B cell (primary cell): Measurements from ENCODE around the gene KIF26B. TPM values are rescaled to one million over a fixed set of nuclear protein-coding genes. Genes with fewer than 3 reads are reported as not detected.

Experiments
- ATAC-seq: fragments of 200-7000 bp; cut with Tn5 transposase; one replicate; pipeline ENCODE4 v1.10.0; 2021; ENCODE audit warnings: low read depth, mild to moderate bottlenecking, moderate number of reproducible peaks, moderate library complexity
- CTCF ChIA-PET: fragments of 350-600 bp; sonication (Branson Sonifier 250); formaldehyde crosslinking; loops from one replicate; lab custom pipeline; 2021; ENCODE audit warnings: antibody characterized with exemption, inconsistent platforms; lab: Charles Lee
- POLR2A ChIA-PET: fragments of 350-600 bp; sonication (Branson Sonifier 250); formaldehyde crosslinking; loops from one replicate; lab custom pipeline; 2021; ENCODE audit warnings: antibody characterized with exemption; lab: Charles Lee
- DNase-seq: peaks from one replicate; pipeline ENCODE4 v3.0.0; 2013
- H2AFZ ChIP-seq: 2 replicates; pipeline ENCODE4 v1.6.1; 2012; ENCODE audit warnings: mild to moderate bottlenecking, low read depth, low read length; ENCODE audit not compliant: insufficient read depth, poor library complexity, severe bottlenecking
- H3K27ac ChIP-seq, 2 donors: 1 replicate in 1 of 2; 2 replicates in 1 of 2; pipeline ENCODE4 v1.5.1; 2012 to 2013; ENCODE audit warnings: low read length in 2 of 2, mild to moderate bottlenecking in 2 of 2, moderate library complexity in 1 of 2
- H3K27me3 ChIP-seq, 4 experiments: fragments of 200-600 bp in 1 of 4; sonication (generic) in 1 of 4; replicated peaks in 1 of 4; 1 replicate in 2 of 4; 2 replicates in 2 of 4; pipeline versions ENCODE4 v1.6.1 to v1.7.0; 2013 to 2016; ENCODE audit warnings: low read length in 3 of 4, mild to moderate bottlenecking in 2 of 4, mixed read lengths in 1 of 4, moderate library complexity in 1 of 4; ENCODE audit not compliant: insufficient read depth in 4 of 4, control insufficient read depth in 3 of 4; ENCODE audit errors: control extremely low read depth in 1 of 4
- H3K36me3 ChIP-seq, 2 experiments: replicated peaks in 1 of 2; 1 replicate in 1 of 2; 2 replicates in 1 of 2; pipeline versions ENCODE4 v1.6.1 to v1.7.1; 2013; ENCODE audit warnings: low read length in 1 of 2; ENCODE audit not compliant: insufficient read depth in 2 of 2, control insufficient read depth in 1 of 2; ENCODE audit errors: control extremely low read depth in 1 of 2, extremely low read depth in 1 of 2
- H3K4me1 ChIP-seq, 2 donors: fragments of 200-600 bp in 1 of 2; sonication (generic) in 1 of 2; 1 replicate in 1 of 2; 2 replicates in 1 of 2; pipeline versions ENCODE4 v1.5.1 to v1.6.1; 2013 to 2017; ENCODE audit warnings: low read length in 2 of 2; ENCODE audit not compliant: control insufficient read depth in 2 of 2, insufficient read depth in 2 of 2
- H3K4me2 ChIP-seq: replicated peaks from 2 replicates; pipeline ENCODE3; 2012; ENCODE audit warnings: mild to moderate bottlenecking, low read depth, low read length; ENCODE audit not compliant: poor library complexity, severe bottlenecking
- H3K4me3 ChIP-seq, 5 experiments: fragments of 200-600 bp in 1 of 5; sonication (generic) in 1 of 5; 1 replicate in 3 of 5; 2 replicates in 2 of 5; pipeline versions ENCODE4 v1.5.1 to v1.7.0; 2011 to 2016; ENCODE audit warnings: low read length in 4 of 5, mild to moderate bottlenecking in 4 of 5, low read depth in 2 of 5, control low read depth in 1 of 5, moderate library complexity in 1 of 5; ENCODE audit not compliant: insufficient read depth in 1 of 5; ENCODE audit errors: control extremely low read depth in 1 of 5, extremely low read depth in 1 of 5
- H3K79me2 ChIP-seq: fragments of 200-600 bp; sonication (generic); one replicate; pipeline ENCODE4 v1.6.0; 2016; ENCODE audit warnings: low read length; ENCODE audit not compliant: control insufficient read depth, insufficient read depth
- H3K9ac ChIP-seq: fragments of 200-600 bp; sonication (generic); 2 replicates; pipeline ENCODE4 v1.6.1; 2017; ENCODE audit warnings: mild to moderate bottlenecking, low read length, moderate library complexity
- H3K9me3 ChIP-seq, 3 donors: one replicate each; pipeline versions ENCODE4 v1.6.1 to v1.7.1; 2013; ENCODE audit warnings: low read length in 2 of 3; ENCODE audit not compliant: control insufficient read depth in 2 of 3, insufficient read depth in 1 of 3; ENCODE audit errors: control extremely low read depth in 1 of 3
- H4K20me1 ChIP-seq: 2 replicates; pipeline ENCODE4 v1.6.0; 2012; ENCODE audit warnings: mild to moderate bottlenecking, low read length; ENCODE audit not compliant: insufficient read depth, control insufficient read depth, poor library complexity, severe bottlenecking
- H3K27ac Mint-ChIP-seq: one replicate; pipeline ENCODE4 v1.8.0; 2021; ENCODE audit warnings: mixed read lengths
- H3K27me3 Mint-ChIP-seq: one replicate; pipeline ENCODE4 v1.8.0; 2021; ENCODE audit warnings: mixed read lengths
- H3K4me1 Mint-ChIP-seq: one replicate; pipeline ENCODE4 v1.8.0; 2021; ENCODE audit warnings: mixed read lengths
- H3K4me3 Mint-ChIP-seq: one replicate; pipeline ENCODE4 v1.8.0; 2021; ENCODE audit warnings: mixed read lengths
- H3K9me3 Mint-ChIP-seq: one replicate; pipeline ENCODE4 v1.8.0; 2022; ENCODE audit warnings: mixed read lengths; ENCODE audit not compliant: insufficient read depth
- EZH2 ChIP-seq: IDR thresholded peaks from 2 replicates; pipeline ENCODE4 v1.6.1; 2012; ENCODE audit warnings: borderline replicate concordance, low read depth, mild to moderate bottlenecking, moderate library complexity, low read length; ENCODE audit not compliant: insufficient read depth, poor library complexity, severe bottlenecking
- WGBS: methylation state at CpG from one replicate; pipeline ENCODE4 v1.1.5; 2013; ENCODE audit warnings: missing lambda C conversion rate; ENCODE audit not compliant: insufficient coverage; 5-methylcytosine and 5-hydroxymethylcytosine counted together
- intact Hi-C: fragments of 100-400 bp; cut with micrococcal nuclease; formaldehyde crosslinking; loops from one replicate; pipeline ENCODE4 v1.10.0; 2022
- polyA plus RNA-seq: library from polyadenylated mRNA; depleted of rRNA; stranded (reverse); fragments of >200 nt; gene quantifications from 2 replicates; pipeline ENCODE4 v1.2.3, GENCODE V29; 2012
- total RNA-seq, 2 donors: library from RNA; stranded (reverse); fragments of 120-200 nt in 1 of 2; gene quantifications; 1 replicate in 1 of 2; 2 replicates in 1 of 2; pipeline versions ENCODE4 v1.2.3 to v1.2.4, GENCODE V29; 2013 to 2022
- TF ChIP-seq, protein P1 (sequence below): fragments of 200-600 bp; IDR thresholded peaks from one replicate; pipeline ENCODE4 v1.8.0; 2022; ENCODE audit warnings: antibody characterized with exemption, mild to moderate bottlenecking

KIF26B gene
- total and polyA plus RNA-seq, 2 donors (not counting 1 experiment from before 2014, with no cell fraction given), result 0.62 TPM; not detected in 1

DNA sequence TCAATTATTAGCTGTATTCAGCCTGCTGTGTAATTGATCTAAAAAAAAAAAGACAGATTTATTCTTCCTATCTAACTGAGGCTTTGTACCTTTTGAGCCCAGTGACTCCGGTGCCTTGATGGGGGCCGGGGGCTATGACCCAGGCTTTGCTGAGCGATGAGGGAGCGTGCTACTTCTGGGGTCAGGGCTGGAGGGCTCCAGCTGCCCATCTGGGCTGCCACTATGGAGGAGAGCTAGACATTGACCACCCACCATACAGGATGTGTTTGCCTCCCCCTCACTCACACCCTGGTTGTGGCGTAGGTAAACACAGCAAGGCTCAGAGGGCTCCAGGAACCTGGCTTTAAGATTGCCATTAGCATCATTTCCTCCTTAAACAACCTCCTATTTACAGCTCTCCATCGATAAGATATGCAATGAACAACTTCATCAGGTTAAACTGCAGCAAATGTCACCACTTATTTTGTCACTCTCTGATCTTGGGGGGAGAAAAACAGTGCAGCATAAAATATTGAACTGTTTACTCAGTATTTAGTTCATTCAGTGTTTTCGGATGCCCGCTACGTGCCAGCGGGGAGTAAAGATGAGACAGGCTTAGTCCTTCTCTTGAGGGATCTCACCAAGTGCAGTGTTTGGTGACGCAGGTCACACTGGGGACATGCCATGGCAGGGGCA, 231.6 kb downstream of the KIF26B start:
- no peaks in the 10 kb centered on the region for H3K36me3 ChIP-seq
- no peak overlapping the region for H2AFZ ChIP-seq
- CTCF ChIA-PET, result no interaction called here
- no peaks in the 10 kb centered on the region for H3K79me2 ChIP-seq
- H3K4me3 Mint-ChIP-seq, result no peak overlapping the region
- no peaks in the 10 kb centered on the region for H3K4me1 Mint-ChIP-seq
- no peaks in the 10 kb centered on the region for H3K4me1 ChIP-seq
- ATAC-seq (no peak), DNase-seq (no peak)
- no peak overlapping the region for H3K27ac Mint-ChIP-seq
- peaks cover 0 to 3% (median 0%) of the 10 kb centered on the region in 4 experiments for H3K27me3 ChIP-seq
- POLR2A ChIA-PET, result no interaction called here
- peaks cover 11% of the 10 kb centered on the region for H3K27me3 Mint-ChIP-seq
- intact Hi-C loops, result no loop called here
- no peak overlapping the region for H3K27ac ChIP-seq
- WGBS, result 86% methylated on average over 10 of the region's 11 CpGs
- no peak overlapping the region for H3K9ac ChIP-seq
- TF ChIP-seq, protein P1, sequence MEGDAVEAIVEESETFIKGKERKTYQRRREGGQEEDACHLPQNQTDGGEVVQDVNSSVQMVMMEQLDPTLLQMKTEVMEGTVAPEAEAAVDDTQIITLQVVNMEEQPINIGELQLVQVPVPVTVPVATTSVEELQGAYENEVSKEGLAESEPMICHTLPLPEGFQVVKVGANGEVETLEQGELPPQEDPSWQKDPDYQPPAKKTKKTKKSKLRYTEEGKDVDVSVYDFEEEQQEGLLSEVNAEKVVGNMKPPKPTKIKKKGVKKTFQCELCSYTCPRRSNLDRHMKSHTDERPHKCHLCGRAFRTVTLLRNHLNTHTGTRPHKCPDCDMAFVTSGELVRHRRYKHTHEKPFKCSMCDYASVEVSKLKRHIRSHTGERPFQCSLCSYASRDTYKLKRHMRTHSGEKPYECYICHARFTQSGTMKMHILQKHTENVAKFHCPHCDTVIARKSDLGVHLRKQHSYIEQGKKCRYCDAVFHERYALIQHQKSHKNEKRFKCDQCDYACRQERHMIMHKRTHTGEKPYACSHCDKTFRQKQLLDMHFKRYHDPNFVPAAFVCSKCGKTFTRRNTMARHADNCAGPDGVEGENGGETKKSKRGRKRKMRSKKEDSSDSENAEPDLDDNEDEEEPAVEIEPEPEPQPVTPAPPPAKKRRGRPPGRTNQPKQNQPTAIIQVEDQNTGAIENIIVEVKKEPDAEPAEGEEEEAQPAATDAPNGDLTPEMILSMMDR, result no peak
- TF ChIP-seq EZH2, result no peak
- H3K4me3 ChIP-seq, result no peak overlapping the region
- H3K4me2 ChIP-seq, result no peak overlapping the region
- H4K20me1 ChIP-seq, result no peaks in the 10 kb centered on the region
- no peaks in the 10 kb centered on the region for H3K9me3 Mint-ChIP-seq
- H3K9me3 ChIP-seq, result no peaks in the 10 kb centered on the region

DNA sequence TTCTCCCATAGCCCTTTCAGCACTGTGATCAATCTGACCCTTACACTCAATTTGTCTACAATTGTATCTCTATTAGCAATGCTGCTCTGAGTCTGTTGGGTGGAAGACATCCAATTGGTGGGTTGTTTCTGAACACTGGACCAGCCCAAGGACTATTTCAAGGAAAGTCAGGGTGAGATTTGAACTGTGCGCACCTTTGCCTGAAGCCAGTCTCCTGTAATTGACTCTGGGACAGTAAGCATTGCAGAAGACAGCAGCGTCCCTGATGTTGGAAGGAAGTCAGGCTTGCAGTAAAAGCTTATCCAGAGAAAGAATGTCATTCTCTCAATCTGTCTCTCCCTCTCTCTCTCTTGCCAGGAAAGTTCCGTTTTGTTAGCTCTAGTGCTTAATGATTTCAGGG, 233.9 kb downstream of the KIF26B start:
- Histone ChIP-seq H3K79me2 (no peaks in the 10 kb centered on the region), H3K27ac (no peak overlapping the region), H4K20me1 (no peaks in the 10 kb centered on the region), H3K9ac (no peak overlapping the region), H3K4me2 (no peak overlapping the region), H3K36me3 (no peaks in the 10 kb centered on the region), H3K9me3 (no peaks in the 10 kb centered on the region), H3K27me3 (peaks cover 0 to 3% (median 0%) of the 10 kb centered on the region in 4 experiments), H2AFZ (no peak overlapping the region), H3K4me3 (no peak overlapping the region), H3K4me1 (no peaks in the 10 kb centered on the region)
- peaks cover 3% of the 10 kb centered on the region for H3K9me3 Mint-ChIP-seq
- no peak overlapping the region for H3K4me3 Mint-ChIP-seq
- no peak overlapping the region for H3K27ac Mint-ChIP-seq
- ATAC-seq, result no peak
- intact Hi-C loops, result no loop called here
- DNase-seq, result no peak
- peaks cover 11% of the 10 kb centered on the region for H3K27me3 Mint-ChIP-seq
- ChIA-PET CTCF (no interaction called here), POLR2A (no interaction called here)
- no peak for TF ChIP-seq EZH2
- TF ChIP-seq, protein P1, result no peak
- WGBS, result 100% methylated on average over 3 of the region's 3 CpGs
- no peaks in the 10 kb centered on the region for H3K4me1 Mint-ChIP-seq
